ENCODE data around the gene STAP1. TPM values are rescaled to one million over a fixed set of nuclear protein-coding genes. Genes with fewer than 3 reads are reported as not detected.

The STAP1 gene
- total and polyA plus RNA-seq, 4 donors, result 0.03 to 0.51 (median 0.29) TPM

- Histone ChIP-seq H3K27me3 (ENCODE audit: control insufficient read depth in 4 of 4, insufficient read depth in 4 of 4, low read length in 3 of 4) (no peaks in the 10 kb centered on the region), H3K9me3 (ENCODE audit: control insufficient read depth in 4 of 4, low read length in 3 of 4) (no peaks in the 10 kb centered on the region), H3K4me3 (ENCODE audit: low read depth in 1 of 3, low read length in 3 of 3) (no peak overlapping the region), H3K9ac (ENCODE audit: low read depth in 1 of 2, low read length in 2 of 2) (no peak overlapping the region), H3K36me3 (ENCODE audit: control insufficient read depth in 4 of 4, insufficient read depth in 3 of 4, low read depth in 1 of 4, low read length in 3 of 4) (peaks cover 4 to 17% (median 8%) of the 10 kb centered on the region in 4 donors), H3K4me1 (ENCODE audit: control insufficient read depth in 4 of 4, insufficient read depth in 4 of 4, low read length in 3 of 4) (no peaks in the 10 kb centered on the region), H3K27ac (ENCODE audit: low read depth in 1 of 2, low read length in 2 of 2) (no peak overlapping the region)
- WGBS, result 96% methylated on average over 5 of the region's 5 CpGs
- no peak for DNase-seq (ENCODE audit: low spot score)
- TF ChIP-seq MAX (IDR thresholded peaks at IDR 0.05) (no peak), YY1 (IDR thresholded peaks at IDR 0.05) (no peak), FOXA2 (IDR thresholded peaks at IDR 0.05) (no peak), SP1 (IDR thresholded peaks at IDR 0.05) (no peak), EGR1 (IDR thresholded peaks at IDR 0.05; ENCODE audit: low read depth in 2 of 2) (no peak), ZBTB33 (IDR thresholded peaks at IDR 0.05) (no peak), CTCF (IDR thresholded peaks at IDR 0.05; ENCODE audit: low read depth, low read length, missing input control) (no peak), HNF4A (conservative IDR thresholded peaks at IDR 0.05) (no peak), GABPA (IDR thresholded peaks at IDR 0.05 in 1 of 2, conservative IDR thresholded peaks at IDR 0.05 in 1 of 2) (no peak), RXRA (IDR thresholded peaks at IDR 0.05) (no peak), RAD21 (IDR thresholded peaks at IDR 0.05) (no peak), HNF4G (IDR thresholded peaks at IDR 0.05) (no peak), TAF1 (conservative IDR thresholded peaks at IDR 0.05) (no peak), REST (IDR thresholded peaks at IDR 0.05) (no peak)
These were observed 38.4 kb upstream of the STAP1 start for GRCh38 chr4:67520141-67520540.

GRCh38 chr4:67521506-67521905, 37.0 kb upstream of the STAP1 start:
- no peak overlapping the region for H3K27ac ChIP-seq (ENCODE audit: low read depth in 1 of 2, low read length in 2 of 2)
- no peaks in the 10 kb centered on the region for H3K9me3 ChIP-seq (ENCODE audit: control insufficient read depth in 4 of 4, low read length in 3 of 4)
- no peaks in the 10 kb centered on the region for H3K4me1 ChIP-seq (ENCODE audit: control insufficient read depth in 4 of 4, insufficient read depth in 4 of 4, low read length in 3 of 4)
- H3K9ac ChIP-seq (ENCODE audit: low read depth in 1 of 2, low read length in 2 of 2), result no peak overlapping the region
- no peaks in the 10 kb centered on the region for H3K27me3 ChIP-seq (ENCODE audit: control insufficient read depth in 4 of 4, insufficient read depth in 4 of 4, low read length in 3 of 4)
- no peak overlapping the region for H3K4me3 ChIP-seq (ENCODE audit: low read depth in 1 of 3, low read length in 3 of 3)
- H3K36me3 ChIP-seq (ENCODE audit: control insufficient read depth in 4 of 4, insufficient read depth in 3 of 4, low read depth in 1 of 4, low read length in 3 of 4), result peaks cover 4 to 17% (median 8%) of the 10 kb centered on the region in 4 donors
- 96% methylated on average over 1 of the region's 1 CpG for WGBS
- TF ChIP-seq REST (IDR thresholded peaks at IDR 0.05) (no peak), NR2F2 (IDR thresholded peaks at IDR 0.05) (no peak), CTCF (IDR thresholded peaks at IDR 0.05; ENCODE audit: low read depth, low read length, missing input control) (no peak), RAD21 (IDR thresholded peaks at IDR 0.05) (no peak), MAX (IDR thresholded peaks at IDR 0.05) (no peak), SP1 (IDR thresholded peaks at IDR 0.05) (no peak), HNF4A (conservative IDR thresholded peaks at IDR 0.05) (no peak), JUND (IDR thresholded peaks at IDR 0.05) (no peak), FOXA1 (IDR thresholded peaks at IDR 0.05) (no peak), ATF3 (IDR thresholded peaks at IDR 0.05) (no peak), FOXA2 (IDR thresholded peaks at IDR 0.05) (no peak), GABPA (IDR thresholded peaks at IDR 0.05 in 1 of 2, conservative IDR thresholded peaks at IDR 0.05 in 1 of 2) (no peak), YY1 (IDR thresholded peaks at IDR 0.05) (no peak), HNF4G (IDR thresholded peaks at IDR 0.05) (no peak)
- no peak for DNase-seq (ENCODE audit: low spot score)
